Gastrocnemius medialis (tissue), 4 donors: ENCODE measurements around the gene AFF3.

Experiments
- CTCF ChIP-seq, 5 experiments: fragments of 450-650 bp in 3 of 5; fragments of 200-600 bp in 2 of 5; sonication (generic) in 2 of 5; IDR thresholded peaks in 4 of 5; conservative IDR thresholded peaks in 1 of 5; 1 replicate in 4 of 5; 2 replicates in 1 of 5; pipeline ENCODE4 v1.5.1; 2016 to 2019; ENCODE audit warnings: antibody characterized with exemption in 5 of 5, mild to moderate bottlenecking in 3 of 5, moderate library complexity in 3 of 5
- POLR2A ChIP-seq, 2 donors: fragments of 450-650 bp; IDR thresholded peaks; one replicate each; pipeline ENCODE4 v1.6.1; 2017; ENCODE audit warnings: antibody characterized with exemption in 2 of 2, mild to moderate bottlenecking in 2 of 2, moderate library complexity in 2 of 2

- no peak for TF ChIP-seq CTCF (IDR thresholded peaks at IDR 0.05 in 4 of 5, conservative IDR thresholded peaks at IDR 0.05 in 1 of 5)
- TF ChIP-seq POLR2A (IDR thresholded peaks at IDR 0.05), result no peak
Observed at GRCh38 chr2:99926986-99927385, 215.4 kb downstream of the AFF3 start.
